Epithelial cell of esophagus (primary cell): ENCODE data around the gene ARHGAP24.

ENCODE experiments used
- DNase-seq: peaks from one replicate; pipeline ENCODE4 v3.0.0; 2010; ENCODE audit warnings: low read depth
- H3K4me3 ChIP-seq: 2 replicates; pipeline ENCODE4 v1.5.1; 2011; ENCODE audit warnings: mild to moderate bottlenecking, low read length, control low read depth
- CTCF ChIP-seq: IDR thresholded peaks from 2 replicates; pipeline ENCODE4 v1.5.1; 2011; ENCODE audit warnings: low read depth, mild to moderate bottlenecking, low read length, control low read depth, inconsistent platforms; ENCODE audit not compliant: insufficient read depth; ENCODE audit errors: missing control alignments

Gene ARHGAP24

GRCh38 chr4:85600501-85600900 lies 125.6 kb downstream of the ARHGAP24 start:
- no peak for DNase-seq
- no peak for TF ChIP-seq CTCF
- no peak overlapping the region for H3K4me3 ChIP-seq

GRCh38 chr4:85603437-85604336 lies 128.7 kb downstream of the ARHGAP24 start:
- no peak overlapping the region for H3K4me3 ChIP-seq
- DNase-seq = no peak
- TF ChIP-seq CTCF = no peak

- DNase-seq = no peak
- H3K4me3 ChIP-seq = no peak overlapping the region
- no peak for TF ChIP-seq CTCF
These were observed 131.6 kb downstream of the ARHGAP24 start for GRCh38 chr4:85606505-85606904.

- no peak for DNase-seq
- no peak overlapping the region for H3K4me3 ChIP-seq
- no peak for TF ChIP-seq CTCF
These were observed 132.7 kb downstream of the ARHGAP24 start for GRCh38 chr4:85607624-85608023.

- DNase-seq = no peak
- no peak for TF ChIP-seq CTCF
- H3K4me3 ChIP-seq = no peak overlapping the region
These were observed 135.5 kb downstream of the ARHGAP24 start for GRCh38 chr4:85610450-85610849.

GRCh38 chr4:85611661-85612060 lies 136.7 kb downstream of the ARHGAP24 start:
- no peak for TF ChIP-seq CTCF
- no peak overlapping the region for H3K4me3 ChIP-seq
- peak; percentile 62 for DNase-seq

GRCh38 chr4:85613901-85614300 lies 139.0 kb downstream of the ARHGAP24 start:
- DNase-seq = no peak
- TF ChIP-seq CTCF = no peak
- no peak overlapping the region for H3K4me3 ChIP-seq
